K562 (cell line): ENCODE results near the gene DXO. TPM values are rescaled to one million over a fixed set of nuclear protein-coding genes. Genes with fewer than 3 reads are reported as not detected.

Experiments used
- ARID1B ChIP-seq: fragments of 450-650 bp; IDR thresholded peaks from 2 replicates; pipeline ENCODE4 v1.6.1; 2016; ENCODE audit warnings: antibody characterized with exemption, mild to moderate bottlenecking, inconsistent platforms
- CREB1 ChIP-seq, 2 experiments: sonication (generic) in 1 of 2; formaldehyde crosslinking in 1 of 2; IDR thresholded peaks; 2 replicates each; pipeline versions ENCODE4 v1.6.1 to v1.8.0; 2012 to 2022; ENCODE audit warnings: inconsistent platforms in 1 of 2, mild to moderate bottlenecking in 1 of 2, missing genetic modification reagents in 1 of 2, moderate library complexity in 1 of 2
- FOXK1 ChIP-seq: sonication (generic); formaldehyde crosslinking; IDR thresholded peaks from 2 replicates; pipeline ENCODE4 v1.8.0; 2022; ENCODE audit warnings: missing genetic modification reagents, mild to moderate bottlenecking, borderline replicate concordance
- HDAC6 ChIP-seq: IDR thresholded peaks from 2 replicates; pipeline ENCODE4 v1.6.1; 2012; ENCODE audit warnings: low read depth, mild to moderate bottlenecking, control low read depth, inconsistent platforms, low read length, moderate library complexity
- KLF6 ChIP-seq: fragments of 250-450 bp; sonication (Bioruptor Pico); IDR thresholded peaks from 2 replicates; pipeline ENCODE4 v1.4.0; 2020; ENCODE audit warnings: mild to moderate bottlenecking, moderate library complexity, borderline replicate concordance
- L3MBTL2 ChIP-seq: fragments of 450-650 bp; IDR thresholded peaks from 2 replicates; pipeline ENCODE4 v1.6.1; 2016; ENCODE audit warnings: mild to moderate bottlenecking, moderate library complexity
- MAFK ChIP-seq: IDR thresholded peaks from 2 replicates; pipeline ENCODE4 v1.6.1; 2011; ENCODE audit warnings: low read length, improper control_type of control experiment
- MNT ChIP-seq, 2 experiments: fragments of 450-650 bp; conservative IDR thresholded peaks; 2 replicates each; pipeline ENCODE4 v1.6.1; 2017; ENCODE audit warnings: mild to moderate bottlenecking in 2 of 2, moderate library complexity in 2 of 2
- POLR3G ChIP-seq: IDR thresholded peaks from 2 replicates; pipeline ENCODE4 v1.6.1; 2011; ENCODE audit not compliant: insufficient read length, insufficient replicate concordance; ENCODE audit errors: extremely low read depth
- YBX1 ChIP-seq: fragments of 450-650 bp; IDR thresholded peaks from 2 replicates; pipeline ENCODE4 v1.7.1; 2016; ENCODE audit warnings: mild to moderate bottlenecking
- ZKSCAN8 ChIP-seq: fragments of 200-800 bp; sonication (Bioruptor generic); IDR thresholded peaks from 2 replicates; pipeline ENCODE4 v1.6.1; 2016; ENCODE audit warnings: missing genetic modification characterization, missing compliant biosample characterization
- ZNF146 ChIP-seq: IDR thresholded peaks from one replicate; pipeline ENCODE4 v1.6.1; 2018; ENCODE audit warnings: missing compliant biosample characterization; ENCODE audit not compliant: unreplicated experiment
- ZNF217 ChIP-seq: sonication (generic); formaldehyde crosslinking; IDR thresholded peaks from 2 replicates; pipeline ENCODE4 v1.8.0; 2022; ENCODE audit warnings: mild to moderate bottlenecking, missing genetic modification reagents
- ZNF277 ChIP-seq: fragments of 250-450 bp; sonication (Bioruptor Pico); IDR thresholded peaks from 2 replicates; pipeline ENCODE4 v1.8.0; 2022; ENCODE audit warnings: inconsistent platforms, mild to moderate bottlenecking, moderate library complexity, borderline replicate concordance
- polyA plus RNA-seq, 8 experiments: library from polyadenylated mRNA; depleted of rRNA in 4 of 8; stranded (reverse) in 5 of 8; unstranded in 3 of 8; fragments of >200 nt; fragmentation: Nextera tagmentation in 2 of 8; fragmentation: Illumina TruSeq in 1 of 8; extraction: Ambion mirVana in 2 of 8; extraction: Trizol in 1 of 8; gene quantifications; 2 replicates each; pipeline versions ENCODE4 v1.2.1 to v1.2.3, GENCODE V29; 2011 to 2014; ENCODE audit warnings: inconsistent platforms in 1 of 8, missing spikeins in 1 of 8
- total RNA-seq, 7 experiments: library from RNA; depleted of rRNA in 6 of 7; stranded (reverse); fragments of >200 nt in 6 of 7; fragmentation: Illumina TruSeq in 2 of 7; extraction: Trizol in 2 of 7; gene quantifications; 2 replicates each; pipeline versions ENCODE4 v1.2.1 to v1.2.3, GENCODE V29; 2011 to 2021; ENCODE audit warnings: low replicate concordance in 1 of 7
- TF ChIP-seq, protein P1 (sequence below): sonication (generic); formaldehyde crosslinking; IDR thresholded peaks from 2 replicates; pipeline ENCODE4 v1.8.0; 2022; ENCODE audit warnings: missing genetic modification reagents, mild to moderate bottlenecking, borderline replicate concordance
- TF ChIP-seq, protein P2 (sequence below): sonication (generic); formaldehyde crosslinking; IDR thresholded peaks from 2 replicates; pipeline ENCODE4 v1.8.1; 2022; ENCODE audit warnings: missing genetic modification reagents
- TF ChIP-seq, protein P3 (sequence below): fragments of 250-450 bp; sonication (Bioruptor Pico); IDR thresholded peaks from 2 replicates; pipeline ENCODE4 v1.9.0; 2021; ENCODE audit warnings: mild to moderate bottlenecking
- TF ChIP-seq, protein P4 (sequence below): IDR thresholded peaks from 2 replicates; pipeline ENCODE4 v1.6.1; 2011; ENCODE audit warnings: borderline replicate concordance, low read depth, mild to moderate bottlenecking, moderate library complexity, low read length; ENCODE audit not compliant: insufficient read depth, poor library complexity, severe bottlenecking

The DXO gene
- total and polyA plus RNA-seq, 9 of the 15 experiments (the other 6 are each of a cell fraction or from before 2014, with no cell fraction given) = 6.4 to 35.1 (median 19.4) TPM

DNA sequence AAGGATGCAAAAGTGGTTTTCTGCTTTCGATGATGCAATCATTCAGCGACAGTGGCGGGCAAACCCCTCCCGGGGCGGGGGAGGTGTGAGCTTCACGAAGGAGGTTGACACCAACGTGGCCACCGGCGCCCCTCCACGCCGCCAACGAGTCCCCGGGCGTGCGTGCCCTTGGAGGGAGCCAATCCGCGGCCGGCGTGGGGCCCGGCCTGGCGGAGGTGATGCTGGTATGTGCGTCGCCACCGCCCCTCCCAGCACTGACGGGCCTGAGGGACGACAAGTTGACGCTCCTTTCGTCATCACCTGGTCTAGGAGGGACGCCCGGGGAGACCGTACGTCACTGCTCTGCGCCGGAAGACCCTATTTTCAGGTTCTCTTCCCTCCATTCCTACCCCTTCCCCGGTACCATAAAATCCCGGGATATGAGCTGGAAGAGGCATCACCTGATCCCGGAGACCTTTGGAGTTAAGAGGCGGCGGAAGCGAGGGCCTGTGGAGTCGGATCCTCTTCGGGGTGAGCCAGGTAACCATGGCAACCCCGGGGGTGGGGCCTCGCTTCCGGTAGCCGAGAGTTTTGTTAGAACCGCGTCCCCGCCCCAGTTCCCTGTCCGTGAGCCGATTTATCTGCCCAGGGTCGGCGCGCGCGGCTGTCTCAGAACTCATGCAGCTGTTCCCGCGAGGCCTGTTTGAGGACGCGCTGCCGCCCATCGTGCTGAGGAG, at the start of gene DXO (continued):
- TF ChIP-seq, protein P1, sequence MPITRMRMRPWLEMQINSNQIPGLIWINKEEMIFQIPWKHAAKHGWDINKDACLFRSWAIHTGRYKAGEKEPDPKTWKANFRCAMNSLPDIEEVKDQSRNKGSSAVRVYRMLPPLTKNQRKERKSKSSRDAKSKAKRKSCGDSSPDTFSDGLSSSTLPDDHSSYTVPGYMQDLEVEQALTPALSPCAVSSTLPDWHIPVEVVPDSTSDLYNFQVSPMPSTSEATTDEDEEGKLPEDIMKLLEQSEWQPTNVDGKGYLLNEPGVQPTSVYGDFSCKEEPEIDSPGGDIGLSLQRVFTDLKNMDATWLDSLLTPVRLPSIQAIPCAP = 0 out of 2 replicates have a peak, but pooled peaks have one; percentile 69
- TF ChIP-seq, protein P2, sequence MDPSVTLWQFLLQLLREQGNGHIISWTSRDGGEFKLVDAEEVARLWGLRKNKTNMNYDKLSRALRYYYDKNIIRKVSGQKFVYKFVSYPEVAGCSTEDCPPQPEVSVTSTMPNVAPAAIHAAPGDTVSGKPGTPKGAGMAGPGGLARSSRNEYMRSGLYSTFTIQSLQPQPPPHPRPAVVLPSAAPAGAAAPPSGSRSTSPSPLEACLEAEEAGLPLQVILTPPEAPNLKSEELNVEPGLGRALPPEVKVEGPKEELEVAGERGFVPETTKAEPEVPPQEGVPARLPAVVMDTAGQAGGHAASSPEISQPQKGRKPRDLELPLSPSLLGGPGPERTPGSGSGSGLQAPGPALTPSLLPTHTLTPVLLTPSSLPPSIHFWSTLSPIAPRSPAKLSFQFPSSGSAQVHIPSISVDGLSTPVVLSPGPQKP (CRISPR knock-in tag) = no peak
- TF ChIP-seq L3MBTL2 (peak; percentile 98), ZNF217 (CRISPR knock-in tag) (no peak), MAFK (no peak), ARID1B (peak; percentile 54), YBX1 (no peak), FOXK1 (CRISPR knock-in tag) (no peak; the same call in 1 of the 2 replicates), HDAC6 (no peak), ZNF277 (CRISPR knock-in tag) (no peak), ZKSCAN8 (no peak), ZNF146 (CRISPR knock-in tag) (no peak), KLF6 (CRISPR knock-in tag) (peak; percentile 51), POLR3G (no peak), CREB1 (IDR thresholded peaks at IDR 0.05) (peak; percentile 99), CREB1 (CRISPR knock-in tag; IDR thresholded peaks at IDR 0.05) (peak; percentile 100), MNT (conservative IDR thresholded peaks at IDR 0.05) (peak; percentile 95 to 98)
- TF ChIP-seq, protein P3, sequence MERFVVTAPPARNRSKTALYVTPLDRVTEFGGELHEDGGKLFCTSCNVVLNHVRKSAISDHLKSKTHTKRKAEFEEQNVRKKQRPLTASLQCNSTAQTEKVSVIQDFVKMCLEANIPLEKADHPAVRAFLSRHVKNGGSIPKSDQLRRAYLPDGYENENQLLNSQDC = no peak
- TF ChIP-seq, protein P4, sequence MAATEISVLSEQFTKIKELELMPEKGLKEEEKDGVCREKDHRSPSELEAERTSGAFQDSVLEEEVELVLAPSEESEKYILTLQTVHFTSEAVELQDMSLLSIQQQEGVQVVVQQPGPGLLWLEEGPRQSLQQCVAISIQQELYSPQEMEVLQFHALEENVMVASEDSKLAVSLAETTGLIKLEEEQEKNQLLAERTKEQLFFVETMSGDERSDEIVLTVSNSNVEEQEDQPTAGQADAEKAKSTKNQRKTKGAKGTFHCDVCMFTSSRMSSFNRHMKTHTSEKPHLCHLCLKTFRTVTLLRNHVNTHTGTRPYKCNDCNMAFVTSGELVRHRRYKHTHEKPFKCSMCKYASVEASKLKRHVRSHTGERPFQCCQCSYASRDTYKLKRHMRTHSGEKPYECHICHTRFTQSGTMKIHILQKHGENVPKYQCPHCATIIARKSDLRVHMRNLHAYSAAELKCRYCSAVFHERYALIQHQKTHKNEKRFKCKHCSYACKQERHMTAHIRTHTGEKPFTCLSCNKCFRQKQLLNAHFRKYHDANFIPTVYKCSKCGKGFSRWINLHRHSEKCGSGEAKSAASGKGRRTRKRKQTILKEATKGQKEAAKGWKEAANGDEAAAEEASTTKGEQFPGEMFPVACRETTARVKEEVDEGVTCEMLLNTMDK = no peak
